GM23338 (cell line): ENCODE results near the gene CDH23. TPM values are rescaled to one million over a fixed set of nuclear protein-coding genes. Genes with fewer than 3 reads are reported as not detected.

ENCODE experiments used
- ATAC-seq: fragments of 200-7000 bp; cut with Tn5 transposase; 3 replicates; pipeline ENCODE4 v1.9.1; 2020
- DNase-seq: peaks from one replicate; pipeline ENCODE4 v3.0.0-alpha.2; 2015; ENCODE audit warnings: low spot score
- H2AFZ ChIP-seq: fragments of 200-600 bp; sonication (generic); 2 replicates; pipeline ENCODE4 v1.8.0; 2016; ENCODE audit warnings: antibody characterized with exemption, mild to moderate bottlenecking, moderate library complexity
- H3F3A ChIP-seq: fragments of 200-600 bp; sonication (generic); replicated peaks from 2 replicates; pipeline ENCODE4 v1.8.0; 2017; ENCODE audit warnings: antibody characterized with exemption, mixed run types, low read depth
- H3K27ac ChIP-seq: fragments of 200-600 bp; sonication (generic); 2 replicates; pipeline ENCODE4 v1.6.1; 2016; ENCODE audit warnings: low read depth
- H3K27me3 ChIP-seq: fragments of 200-600 bp; sonication (generic); 2 replicates; pipeline ENCODE4 v1.8.0; 2016; ENCODE audit warnings: mild to moderate bottlenecking, mixed run types, moderate library complexity; ENCODE audit not compliant: insufficient read depth
- H3K36me3 ChIP-seq: fragments of 200-600 bp; sonication (generic); 2 replicates; pipeline ENCODE4 v1.8.0; 2016; ENCODE audit warnings: mild to moderate bottlenecking; ENCODE audit not compliant: insufficient read depth
- H3K4me1 ChIP-seq: fragments of 200-600 bp; sonication (generic); 2 replicates; pipeline ENCODE4 v1.8.0; 2016; ENCODE audit warnings: mild to moderate bottlenecking, moderate library complexity; ENCODE audit not compliant: insufficient read depth
- H3K4me2 ChIP-seq: fragments of 200-600 bp; sonication (generic); 2 replicates; pipeline ENCODE4 v1.7.1; 2017; ENCODE audit warnings: mixed run types
- H3K4me3 ChIP-seq: fragments of 200-600 bp; sonication (generic); 2 replicates; pipeline ENCODE4 v1.6.1; 2016; ENCODE audit warnings: mixed run types
- H3K79me2 ChIP-seq: fragments of 200-600 bp; sonication (generic); replicated peaks from 2 replicates; pipeline ENCODE4 v1.8.0; 2017; ENCODE audit warnings: mild to moderate bottlenecking; ENCODE audit not compliant: insufficient read depth
- H3K9me2 ChIP-seq: fragments of 200-600 bp; sonication (generic); 2 replicates; pipeline ENCODE4 v1.8.0; 2017; ENCODE audit not compliant: insufficient read depth
- H4K20me1 ChIP-seq: fragments of 200-600 bp; sonication (generic); replicated peaks from 2 replicates; pipeline ENCODE4 v1.8.0; 2017; ENCODE audit warnings: mild to moderate bottlenecking; ENCODE audit not compliant: insufficient read depth
- H3K27ac Mint-ChIP-seq: 2 replicates; pipeline ENCODE4 v1.8.0; 2020; ENCODE audit warnings: inconsistent platforms, mild to moderate bottlenecking, moderate library complexity, mixed read lengths
- H3K27me3 Mint-ChIP-seq: 3 replicates; pipeline ENCODE4 v1.8.0; 2022; ENCODE audit warnings: low read depth, mild to moderate bottlenecking, moderate library complexity, mixed read lengths, inconsistent platforms; ENCODE audit not compliant: insufficient read depth, poor library complexity
- H3K36me3 Mint-ChIP-seq: 3 replicates; pipeline ENCODE4 v1.8.0; 2021; ENCODE audit warnings: low read depth, mild to moderate bottlenecking, inconsistent platforms, moderate library complexity, mixed read lengths
- H3K4me1 Mint-ChIP-seq: 3 replicates; pipeline ENCODE4 v1.8.0; 2020; ENCODE audit warnings: mild to moderate bottlenecking, inconsistent platforms, mixed read lengths
- H3K4me3 Mint-ChIP-seq: 3 replicates; pipeline ENCODE4 v1.8.0; 2021; ENCODE audit warnings: moderate library complexity, mild to moderate bottlenecking, inconsistent platforms, mixed read lengths
- H3K9me3 Mint-ChIP-seq: 3 replicates; pipeline ENCODE4 v1.8.0; 2020; ENCODE audit warnings: moderate library complexity, mild to moderate bottlenecking, inconsistent platforms, mixed read lengths
- CREB1 ChIP-seq: fragments of 250-450 bp; sonication (Bioruptor Pico); IDR thresholded peaks from 2 replicates; pipeline ENCODE4 v1.5.0; 2020; ENCODE audit warnings: low read depth, mild to moderate bottlenecking, moderate library complexity
- ETS1 ChIP-seq: IDR thresholded peaks from 2 replicates; pipeline ENCODE4 v1.6.1; 2016; ENCODE audit warnings: antibody characterized with exemption
- EZH2 ChIP-seq: fragments of 200-600 bp; sonication (generic); IDR thresholded peaks from one replicate; pipeline ENCODE4 v1.8.0; 2017; ENCODE audit warnings: antibody characterized with exemption, mild to moderate bottlenecking, low read depth; ENCODE audit not compliant: unreplicated experiment
- EZH2phosphoT487 ChIP-seq: fragments of 200-600 bp; sonication (generic); IDR thresholded peaks from one replicate; pipeline ENCODE4 v1.8.1; 2018; ENCODE audit warnings: antibody characterized with exemption; ENCODE audit not compliant: unreplicated experiment
- JUNB ChIP-seq: IDR thresholded peaks from one replicate; pipeline ENCODE4 v1.6.1; 2016; ENCODE audit warnings: antibody characterized with exemption; ENCODE audit not compliant: unreplicated experiment
- NANOG ChIP-seq: IDR thresholded peaks from 2 replicates; pipeline ENCODE4 v1.6.1; 2016; ENCODE audit warnings: antibody characterized with exemption, borderline replicate concordance
- POLR2AphosphoS5 ChIP-seq: IDR thresholded peaks from 2 replicates; pipeline ENCODE4 v1.6.1; 2016; ENCODE audit warnings: antibody characterized with exemption, low read depth
- ZNF114 ChIP-seq: fragments of 250-450 bp; sonication (Bioruptor Pico); IDR thresholded peaks from 2 replicates; pipeline ENCODE4 v1.5.0; 2020; ENCODE audit warnings: mild to moderate bottlenecking, moderate library complexity
- ZNF331 ChIP-seq: fragments of 250-450 bp; sonication (Bioruptor Pico); IDR thresholded peaks from 2 replicates; pipeline ENCODE4 v1.5.0; 2020; ENCODE audit warnings: low read depth, mild to moderate bottlenecking, moderate library complexity
- polyA plus RNA-seq: library from polyadenylated mRNA; unstranded; fragments of >200 nt; fragmentation: Nextera tagmentation; extraction: Ambion mirVana; gene quantifications from 2 replicates; pipeline ENCODE4 v1.2.1, GENCODE V29; 2016
- total RNA-seq: library from RNA; depleted of rRNA; stranded (reverse); fragments of >200 nt; shearing (Covaris generic); gene quantifications from 2 replicates; pipeline ENCODE4 v1.2.3, GENCODE V29; 2014
- TF ChIP-seq, protein P1 (sequence below): fragments of 250-450 bp; sonication (Bioruptor Pico); IDR thresholded peaks from 2 replicates; pipeline ENCODE4 v1.5.0; 2020; ENCODE audit warnings: mild to moderate bottlenecking, moderate library complexity
- TF ChIP-seq, protein P2 (sequence below), 2 experiments: fragments of 200-600 bp in 1 of 2; sonication (generic) in 1 of 2; conservative IDR thresholded peaks; 2 replicates each; pipeline versions ENCODE4 v1.5.1 to v1.6.1; 2016 to 2017; ENCODE audit warnings: antibody characterized with exemption in 2 of 2, low read depth in 2 of 2, mild to moderate bottlenecking in 2 of 2, moderate library complexity in 1 of 2

CDH23 gene
- total and polyA plus RNA-seq, 2 experiments from 2014 or later = 0.95 to 4.3 TPM

GRCh38 chr10:71426058-71426605 lies 29.4 kb downstream of the CDH23 start:
- TF ChIP-seq JUNB (no peak), EZH2phosphoT487 (no peak), CREB1 (CRISPR knock-in tag) (no peak), ZNF114 (CRISPR knock-in tag) (no peak), ZNF331 (CRISPR knock-in tag) (no peak), NANOG (no peak), POLR2AphosphoS5 (no peak), ETS1 (no peak), EZH2 (no peak)
- TF ChIP-seq, protein P1, sequence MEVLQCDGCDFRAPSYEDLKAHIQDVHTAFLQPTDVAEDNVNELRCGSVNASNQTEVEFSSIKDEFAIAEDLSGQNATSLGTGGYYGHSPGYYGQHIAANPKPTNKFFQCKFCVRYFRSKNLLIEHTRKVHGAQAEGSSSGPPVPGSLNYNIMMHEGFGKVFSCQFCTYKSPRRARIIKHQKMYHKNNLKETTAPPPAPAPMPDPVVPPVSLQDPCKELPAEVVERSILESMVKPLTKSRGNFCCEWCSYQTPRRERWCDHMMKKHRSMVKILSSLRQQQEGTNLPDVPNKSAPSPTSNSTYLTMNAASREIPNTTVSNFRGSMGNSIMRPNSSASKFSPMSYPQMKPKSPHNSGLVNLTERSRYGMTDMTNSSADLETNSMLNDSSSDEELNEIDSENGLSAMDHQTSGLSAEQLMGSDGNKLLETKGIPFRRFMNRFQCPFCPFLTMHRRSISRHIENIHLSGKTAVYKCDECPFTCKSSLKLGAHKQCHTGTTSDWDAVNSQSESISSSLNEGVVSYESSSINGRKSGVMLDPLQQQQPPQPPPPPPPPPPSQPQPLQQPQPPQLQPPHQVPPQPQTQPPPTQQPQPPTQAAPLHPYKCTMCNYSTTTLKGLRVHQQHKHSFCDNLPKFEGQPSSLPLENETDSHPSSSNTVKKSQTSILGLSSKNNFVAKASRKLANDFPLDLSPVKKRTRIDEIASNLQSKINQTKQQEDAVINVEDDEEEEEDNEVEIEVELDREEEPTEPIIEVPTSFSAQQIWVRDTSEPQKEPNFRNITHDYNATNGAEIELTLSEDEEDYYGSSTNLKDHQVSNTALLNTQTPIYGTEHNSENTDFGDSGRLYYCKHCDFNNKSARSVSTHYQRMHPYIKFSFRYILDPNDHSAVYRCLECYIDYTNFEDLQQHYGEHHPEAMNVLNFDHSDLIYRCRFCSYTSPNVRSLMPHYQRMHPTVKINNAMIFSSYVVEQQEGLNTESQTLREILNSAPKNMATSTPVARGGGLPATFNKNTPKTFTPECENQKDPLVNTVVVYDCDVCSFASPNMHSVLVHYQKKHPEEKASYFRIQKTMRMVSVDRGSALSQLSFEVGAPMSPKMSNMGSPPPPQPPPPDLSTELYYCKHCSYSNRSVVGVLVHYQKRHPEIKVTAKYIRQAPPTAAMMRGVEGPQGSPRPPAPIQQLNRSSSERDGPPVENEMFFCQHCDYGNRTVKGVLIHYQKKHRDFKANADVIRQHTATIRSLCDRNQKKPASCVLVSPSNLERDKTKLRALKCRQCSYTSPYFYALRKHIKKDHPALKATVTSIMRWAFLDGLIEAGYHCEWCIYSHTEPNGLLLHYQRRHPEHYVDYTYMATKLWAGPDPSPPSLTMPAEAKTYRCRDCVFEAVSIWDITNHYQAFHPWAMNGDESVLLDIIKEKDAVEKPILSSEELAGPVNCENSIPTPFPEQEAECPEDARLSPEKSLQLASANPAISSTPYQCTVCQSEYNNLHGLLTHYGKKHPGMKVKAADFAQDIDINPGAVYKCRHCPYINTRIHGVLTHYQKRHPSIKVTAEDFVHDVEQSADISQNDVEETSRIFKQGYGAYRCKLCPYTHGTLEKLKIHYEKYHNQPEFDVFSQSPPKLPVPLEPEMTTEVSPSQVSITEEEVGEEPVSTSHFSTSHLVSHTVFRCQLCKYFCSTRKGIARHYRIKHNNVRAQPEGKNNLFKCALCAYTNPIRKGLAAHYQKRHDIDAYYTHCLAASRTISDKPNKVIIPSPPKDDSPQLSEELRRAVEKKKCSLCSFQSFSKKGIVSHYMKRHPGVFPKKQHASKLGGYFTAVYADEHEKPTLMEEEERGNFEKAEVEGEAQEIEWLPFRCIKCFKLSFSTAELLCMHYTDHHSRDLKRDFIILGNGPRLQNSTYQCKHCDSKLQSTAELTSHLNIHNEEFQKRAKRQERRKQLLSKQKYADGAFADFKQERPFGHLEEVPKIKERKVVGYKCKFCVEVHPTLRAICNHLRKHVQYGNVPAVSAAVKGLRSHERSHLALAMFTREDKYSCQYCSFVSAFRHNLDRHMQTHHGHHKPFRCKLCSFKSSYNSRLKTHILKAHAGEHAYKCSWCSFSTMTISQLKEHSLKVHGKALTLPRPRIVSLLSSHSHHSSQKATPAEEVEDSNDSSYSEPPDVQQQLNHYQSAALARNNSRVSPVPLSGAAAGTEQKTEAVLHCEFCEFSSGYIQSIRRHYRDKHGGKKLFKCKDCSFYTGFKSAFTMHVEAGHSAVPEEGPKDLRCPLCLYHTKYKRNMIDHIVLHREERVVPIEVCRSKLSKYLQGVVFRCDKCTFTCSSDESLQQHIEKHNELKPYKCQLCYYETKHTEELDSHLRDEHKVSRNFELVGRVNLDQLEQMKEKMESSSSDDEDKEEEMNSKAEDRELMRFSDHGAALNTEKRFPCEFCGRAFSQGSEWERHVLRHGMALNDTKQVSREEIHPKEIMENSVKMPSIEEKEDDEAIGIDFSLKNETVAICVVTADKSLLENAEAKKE (CRISPR knock-in tag) = no peak
- TF ChIP-seq, protein P2, sequence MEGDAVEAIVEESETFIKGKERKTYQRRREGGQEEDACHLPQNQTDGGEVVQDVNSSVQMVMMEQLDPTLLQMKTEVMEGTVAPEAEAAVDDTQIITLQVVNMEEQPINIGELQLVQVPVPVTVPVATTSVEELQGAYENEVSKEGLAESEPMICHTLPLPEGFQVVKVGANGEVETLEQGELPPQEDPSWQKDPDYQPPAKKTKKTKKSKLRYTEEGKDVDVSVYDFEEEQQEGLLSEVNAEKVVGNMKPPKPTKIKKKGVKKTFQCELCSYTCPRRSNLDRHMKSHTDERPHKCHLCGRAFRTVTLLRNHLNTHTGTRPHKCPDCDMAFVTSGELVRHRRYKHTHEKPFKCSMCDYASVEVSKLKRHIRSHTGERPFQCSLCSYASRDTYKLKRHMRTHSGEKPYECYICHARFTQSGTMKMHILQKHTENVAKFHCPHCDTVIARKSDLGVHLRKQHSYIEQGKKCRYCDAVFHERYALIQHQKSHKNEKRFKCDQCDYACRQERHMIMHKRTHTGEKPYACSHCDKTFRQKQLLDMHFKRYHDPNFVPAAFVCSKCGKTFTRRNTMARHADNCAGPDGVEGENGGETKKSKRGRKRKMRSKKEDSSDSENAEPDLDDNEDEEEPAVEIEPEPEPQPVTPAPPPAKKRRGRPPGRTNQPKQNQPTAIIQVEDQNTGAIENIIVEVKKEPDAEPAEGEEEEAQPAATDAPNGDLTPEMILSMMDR (conservative IDR thresholded peaks at IDR 0.05; ENCODE audit: low read depth in 2 of 2) = no peak
- no peaks in the 10 kb centered on the region for H3K36me3 Mint-ChIP-seq
- DNase-seq (no peak), ATAC-seq (no peak)
- peaks cover 13% of the 10 kb centered on the region for H3K4me1 Mint-ChIP-seq
- Histone ChIP-seq H3K36me3 (no peaks in the 10 kb centered on the region), H3K9me2 (no peaks in the 10 kb centered on the region), H3K4me3 (no peak overlapping the region), H4K20me1 (no peaks in the 10 kb centered on the region), H3F3A (no peaks in the 10 kb centered on the region), H3K4me1 (no peaks in the 10 kb centered on the region), H3K4me2 (no peak overlapping the region), H3K27ac (no peak overlapping the region), H3K79me2 (no peaks in the 10 kb centered on the region), H3K27me3 (no peaks in the 10 kb centered on the region), H2AFZ (no peak overlapping the region)
- H3K27me3 Mint-ChIP-seq = peaks cover 11% of the 10 kb centered on the region
- no peak overlapping the region for H3K4me3 Mint-ChIP-seq
- H3K9me3 Mint-ChIP-seq = no peaks in the 10 kb centered on the region
- no peak overlapping the region for H3K27ac Mint-ChIP-seq
